ENCODE results near the gene USF1. TPM values are rescaled to one million over a fixed set of nuclear protein-coding genes. Genes with fewer than 3 reads are reported as not detected.
A peak's percentile ranks its signal among the peaks of the same experiment; 100 is the strongest.

USF1 gene
- polyA plus RNA-seq, 1 donor (not counting 4 experiments of a cell fraction or from before 2014, with no cell fraction given), result 31.6 TPM

GRCh38 chr1:161074676-161075368, 29.0 kb upstream of the USF1 start:
- Histone ChIP-seq H3K27me3 (ENCODE audit: control insufficient read depth, extremely low read depth, insufficient read depth, low read length) (no peaks in the 10 kb centered on the region), H3K27ac (ENCODE audit: control insufficient read depth, insufficient read depth, low read length) (peak overlapping the region; percentile 95), H3K9ac (ENCODE audit: control insufficient read depth, extremely low read depth, insufficient read depth, low read length) (peak overlapping the region; percentile 72), H3K4me1 (ENCODE audit: control insufficient read depth, extremely low read depth, insufficient read depth, low read length) (peaks cover 27% of the 10 kb centered on the region), H2AFZ (ENCODE audit: control insufficient read depth, low read length) (peak overlapping the region; percentile 63), H3K9me3 (ENCODE audit: control insufficient read depth, low read depth, low read length) (no peaks in the 10 kb centered on the region), H3K79me2 (ENCODE audit: control insufficient read depth, insufficient read depth, low read length) (no peaks in the 10 kb centered on the region), H3K9me1 (ENCODE audit: control insufficient read depth, extremely low read depth, insufficient read depth, low read length) (peaks cover 2% of the 10 kb centered on the region), H3K4me3 (ENCODE audit: control insufficient read depth in 2 of 3, extremely low read depth in 1 of 3, insufficient read depth in 2 of 3, low read depth in 1 of 3, low read length in 3 of 3) (peak overlapping the region in 2 of 3 experiments; percentile 21 to 34), H3K4me2 (ENCODE audit: control insufficient read depth, extremely low read depth, insufficient read depth, low read depth, low read length) (peak overlapping the region; percentile 71), H3K36me3 (ENCODE audit: control insufficient read depth in 2 of 2, extremely low read depth in 1 of 2, insufficient read depth in 2 of 2, low read length in 2 of 2) (no peaks in the 10 kb centered on the region), H4K20me1 (ENCODE audit: control insufficient read depth, extremely low read depth, insufficient read depth, low read length) (no peaks in the 10 kb centered on the region)
- peak; percentile 93 for FAIRE-seq
- DNase-seq (ENCODE audit: low read depth, low spot score), result peak; percentile 93
- dilution Hi-C loops (cut with MboI; ENCODE audit: extremely low pct_ligation_motif_present, low sequenced_read_pairs), result no loop called here
- TF ChIP-seq, protein P1, sequence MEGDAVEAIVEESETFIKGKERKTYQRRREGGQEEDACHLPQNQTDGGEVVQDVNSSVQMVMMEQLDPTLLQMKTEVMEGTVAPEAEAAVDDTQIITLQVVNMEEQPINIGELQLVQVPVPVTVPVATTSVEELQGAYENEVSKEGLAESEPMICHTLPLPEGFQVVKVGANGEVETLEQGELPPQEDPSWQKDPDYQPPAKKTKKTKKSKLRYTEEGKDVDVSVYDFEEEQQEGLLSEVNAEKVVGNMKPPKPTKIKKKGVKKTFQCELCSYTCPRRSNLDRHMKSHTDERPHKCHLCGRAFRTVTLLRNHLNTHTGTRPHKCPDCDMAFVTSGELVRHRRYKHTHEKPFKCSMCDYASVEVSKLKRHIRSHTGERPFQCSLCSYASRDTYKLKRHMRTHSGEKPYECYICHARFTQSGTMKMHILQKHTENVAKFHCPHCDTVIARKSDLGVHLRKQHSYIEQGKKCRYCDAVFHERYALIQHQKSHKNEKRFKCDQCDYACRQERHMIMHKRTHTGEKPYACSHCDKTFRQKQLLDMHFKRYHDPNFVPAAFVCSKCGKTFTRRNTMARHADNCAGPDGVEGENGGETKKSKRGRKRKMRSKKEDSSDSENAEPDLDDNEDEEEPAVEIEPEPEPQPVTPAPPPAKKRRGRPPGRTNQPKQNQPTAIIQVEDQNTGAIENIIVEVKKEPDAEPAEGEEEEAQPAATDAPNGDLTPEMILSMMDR (optimal IDR thresholded peaks at IDR 0.05 in 1 of 3, IDR thresholded peaks at IDR 0.05 in 1 of 3, conservative IDR thresholded peaks at IDR 0.05 in 1 of 3; ENCODE audit: extremely low read depth in 1 of 3, insufficient read depth in 2 of 3, low read length in 3 of 3), result no peak
- no peak for TF ChIP-seq EZH2 (IDR thresholded peaks at IDR 0.05; ENCODE audit: low read length)

DNA sequence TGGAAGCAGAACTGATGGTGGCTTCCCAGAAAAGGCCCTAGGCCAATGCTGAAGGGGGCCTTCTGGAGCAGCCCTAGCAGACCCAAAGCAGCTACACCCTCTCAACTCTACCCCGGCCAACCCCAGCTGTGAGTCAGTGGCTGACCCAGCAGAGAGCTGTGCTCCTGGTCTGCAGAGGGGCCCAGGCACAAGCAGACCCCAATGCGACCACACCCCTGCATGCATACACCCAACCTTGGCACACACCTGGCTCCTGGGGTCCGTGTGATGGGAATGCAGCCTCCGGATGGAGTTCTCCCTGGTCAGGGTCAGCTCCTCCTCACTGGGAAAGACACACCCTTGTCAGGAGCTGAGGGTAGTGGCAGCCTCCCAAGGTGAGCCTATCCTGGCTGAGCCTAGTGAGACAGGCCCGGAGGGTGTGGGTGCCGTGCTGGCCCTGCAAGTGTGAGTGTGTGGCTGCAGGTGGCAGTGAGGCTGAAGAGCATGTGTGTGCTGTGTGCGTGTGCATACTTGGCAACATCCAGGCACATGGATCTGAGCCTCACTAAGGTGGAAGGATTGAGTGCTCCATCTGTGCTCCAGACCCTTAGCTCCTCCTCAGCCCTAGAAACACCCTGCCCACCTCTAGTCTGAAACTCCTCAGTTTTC, 27.8 kb upstream of the USF1 start:
- no peak for TF ChIP-seq EZH2 (IDR thresholded peaks at IDR 0.05; ENCODE audit: low read length)
- TF ChIP-seq, protein P1 (optimal IDR thresholded peaks at IDR 0.05 in 1 of 3, IDR thresholded peaks at IDR 0.05 in 1 of 3, conservative IDR thresholded peaks at IDR 0.05 in 1 of 3; ENCODE audit: extremely low read depth in 1 of 3, insufficient read depth in 2 of 3, low read length in 3 of 3), result peak; percentile 43 to 73 (median 46)
- H4K20me1 ChIP-seq (ENCODE audit: control insufficient read depth, extremely low read depth, insufficient read depth, low read length), result no peaks in the 10 kb centered on the region
- peak; percentile 96 for DNase-seq (ENCODE audit: low read depth, low spot score)
- H3K27ac ChIP-seq (ENCODE audit: control insufficient read depth, insufficient read depth, low read length), result peak overlapping the region; percentile 95
- H3K4me3 ChIP-seq (ENCODE audit: control insufficient read depth in 2 of 3, extremely low read depth in 1 of 3, insufficient read depth in 2 of 3, low read depth in 1 of 3, low read length in 3 of 3), result no peak overlapping the region
- no peaks in the 10 kb centered on the region for H3K9me3 ChIP-seq (ENCODE audit: control insufficient read depth, low read depth, low read length)
- H2AFZ ChIP-seq (ENCODE audit: control insufficient read depth, low read length), result no peak overlapping the region
- no peaks in the 10 kb centered on the region for H3K27me3 ChIP-seq (ENCODE audit: control insufficient read depth, extremely low read depth, insufficient read depth, low read length)
- H3K4me2 ChIP-seq (ENCODE audit: control insufficient read depth, extremely low read depth, insufficient read depth, low read depth, low read length), result peak overlapping the region; percentile 71
- peaks cover 2% of the 10 kb centered on the region for H3K9me1 ChIP-seq (ENCODE audit: control insufficient read depth, extremely low read depth, insufficient read depth, low read length)
- peaks cover 32% of the 10 kb centered on the region for H3K4me1 ChIP-seq (ENCODE audit: control insufficient read depth, extremely low read depth, insufficient read depth, low read length)
- H3K9ac ChIP-seq (ENCODE audit: control insufficient read depth, extremely low read depth, insufficient read depth, low read length), result peak overlapping the region; percentile 72
- no peaks in the 10 kb centered on the region for H3K79me2 ChIP-seq (ENCODE audit: control insufficient read depth, insufficient read depth, low read length)
- H3K36me3 ChIP-seq (ENCODE audit: control insufficient read depth in 2 of 2, extremely low read depth in 1 of 2, insufficient read depth in 2 of 2, low read length in 2 of 2), result no peaks in the 10 kb centered on the region
- dilution Hi-C loops (cut with MboI; ENCODE audit: extremely low pct_ligation_motif_present, low sequenced_read_pairs), result no loop called here
- peak; percentile 63 for FAIRE-seq

Data from keratinocyte (primary cell).